Aorta (tissue), 5 donors: Measurements from ENCODE around the gene ZMYND11. TPM values are rescaled to one million over a fixed set of nuclear protein-coding genes. Genes with fewer than 3 reads are reported as not detected.

Experiments
- ATAC-seq: fragments of 200-7000 bp; cut with Tn5 transposase; one replicate; pipeline ENCODE4 v1.9.1; 2022; ENCODE audit warnings: moderate library complexity; ENCODE audit not compliant: low FRiP score
- DNase-seq, 2 donors: peaks; one replicate each; pipeline ENCODE4 v3.0.0-alpha.2; 2020
- H3K27ac ChIP-seq, 2 donors: one replicate each; pipeline ENCODE4 v1.5.1; 2013; ENCODE audit warnings: low read length in 2 of 2, mild to moderate bottlenecking in 2 of 2, moderate library complexity in 2 of 2, control low read depth in 1 of 2, inconsistent platforms in 1 of 2, low read depth in 1 of 2
- H3K27me3 ChIP-seq, 2 donors: one replicate each; pipeline ENCODE4 v1.6.1; 2013; ENCODE audit warnings: control low read depth in 1 of 2, low read length in 1 of 2, mild to moderate bottlenecking in 1 of 2, moderate library complexity in 1 of 2; ENCODE audit not compliant: insufficient read depth in 2 of 2, control insufficient read depth in 1 of 2
- H3K36me3 ChIP-seq, 2 donors: one replicate each; pipeline ENCODE4 v1.6.1; 2013; ENCODE audit warnings: control low read depth in 1 of 2, low read length in 1 of 2, mild to moderate bottlenecking in 1 of 2; ENCODE audit not compliant: insufficient read depth in 2 of 2, control insufficient read depth in 1 of 2
- H3K4me1 ChIP-seq, 2 donors: one replicate each; pipeline ENCODE4 v1.6.1; 2013; ENCODE audit warnings: low read length in 2 of 2, control low read depth in 1 of 2, mild to moderate bottlenecking in 1 of 2, moderate library complexity in 1 of 2; ENCODE audit not compliant: insufficient read depth in 2 of 2, control insufficient read depth in 1 of 2
- H3K4me3 ChIP-seq, 2 donors: one replicate each; pipeline ENCODE4 v1.5.1; 2013; ENCODE audit warnings: low read length in 2 of 2, control low read depth in 1 of 2, mild to moderate bottlenecking in 1 of 2
- H3K9me3 ChIP-seq: one replicate; pipeline ENCODE4 v1.6.1; 2013; ENCODE audit warnings: mild to moderate bottlenecking, low read length; ENCODE audit not compliant: control insufficient read depth
- WGBS, 2 donors: extraction: QIAGEN DNeasy Blood & Tissue Kit; methylation state at CpG; one replicate each; pipeline ENCODE4 v1.1.7; 2013; 5-methylcytosine and 5-hydroxymethylcytosine counted together
- intact Hi-C, 2 donors: fragments of 100-400 bp; cut with DNase I; formaldehyde crosslinking; loops; one replicate each; pipeline versions ENCODE4 v1.14.2 to v1.15.0; 2022
- polyA plus RNA-seq, 2 donors: library from polyadenylated mRNA; stranded (reverse); fragments of 200-250 nt; gene quantifications; one replicate each; pipeline ENCODE4 v1.2.3, GENCODE V29; 2013
- total RNA-seq, 2 donors: library from RNA; stranded (reverse); fragmentation: NEBNext Ultra II Directional; extraction: Animal tissue kit (Norgen Biotek cat#: 25700); gene quantifications; one replicate each; pipeline ENCODE4 v1.2.1, GENCODE V29; 2021
- donor health status: healthy with polysubstance abuse.
- donor health status: Bipolar disorder and iron deficiency.
- donor health status: DM: no; HTN: no; CAD: no.
- donor health status: DM: no; HTN: no; CAD: no.
- donor health status: DM: yes; HTN: yes; CAD: no.

ZMYND11 gene
- total and polyA plus RNA-seq, 4 donors: 54.7 to 79.7 (median 70.5) TPM

GRCh38 chr10:137031-137430 is 1.8 kb downstream of the ZMYND11 start:
- WGBS, 2 donors: 89% methylated on average over 1 of the region's 1 CpG
- H3K4me1 ChIP-seq: peaks cover 3% of the 10 kb centered on the region in 2 donors
- no peaks in the 10 kb centered on the region for H3K27me3 ChIP-seq
- intact Hi-C loops: no loop called here
- ATAC-seq: no peak
- H3K4me3 ChIP-seq: no peak overlapping the region
- H3K9me3 ChIP-seq: no peaks in the 10 kb centered on the region
- H3K36me3 ChIP-seq: no peaks in the 10 kb centered on the region
- peak overlapping the region in 1 of 2 donors; percentile 1 for H3K27ac ChIP-seq
- DNase-seq: no peak

GRCh38 chr10:137606-138005 is 2.4 kb downstream of the ZMYND11 start:
- intact Hi-C loops: no loop called here

GRCh38 chr10:142371-142770 is 7.1 kb downstream of the ZMYND11 start:
- Histone ChIP-seq H3K4me1 (no peaks in the 10 kb centered on the region), H3K27me3 (no peaks in the 10 kb centered on the region), H3K36me3 (no peaks in the 10 kb centered on the region), H3K4me3 (no peak overlapping the region), H3K27ac (no peak overlapping the region), H3K9me3 (no peaks in the 10 kb centered on the region)
- DNase-seq (no peak), ATAC-seq (no peak)
- 82 to 84% methylated on average over 3 of the region's 3 CpGs for WGBS, 2 donors
- intact Hi-C loops: no loop called here

More at GRCh38 chr10:137606-138005, 2.4 kb downstream of the ZMYND11 start:
- Histone ChIP-seq H3K36me3 (no peaks in the 10 kb centered on the region), H3K9me3 (no peaks in the 10 kb centered on the region), H3K4me3 (no peak overlapping the region), H3K4me1 (peaks cover 3% of the 10 kb centered on the region in 2 donors), H3K27ac (no peak overlapping the region), H3K27me3 (no peaks in the 10 kb centered on the region)
- DNase-seq: no peak
- no peak for ATAC-seq

GRCh38 chr10:152915-153314 is 17.7 kb downstream of the ZMYND11 start:
- intact Hi-C loops: no loop called here
- 78 to 87% methylated on average over 4 of the region's 4 CpGs for WGBS, 2 donors
- no peaks in the 10 kb centered on the region for H3K4me1 ChIP-seq
- H3K9me3 ChIP-seq: no peaks in the 10 kb centered on the region
- H3K4me3 ChIP-seq: no peak overlapping the region
- DNase-seq (no peak), ATAC-seq (no peak)
- no peak overlapping the region for H3K27ac ChIP-seq
- H3K27me3 ChIP-seq: no peaks in the 10 kb centered on the region
- no peaks in the 10 kb centered on the region for H3K36me3 ChIP-seq

- ATAC-seq: no peak
- Histone ChIP-seq H3K36me3 (no peaks in the 10 kb centered on the region), H3K4me1 (peaks cover 0 to 3% of the 10 kb centered on the region in 2 donors), H3K27me3 (no peaks in the 10 kb centered on the region), H3K9me3 (no peaks in the 10 kb centered on the region), H3K27ac (no peak overlapping the region), H3K4me3 (no peak overlapping the region)
- DNase-seq: no peak
- intact Hi-C loops: no loop called here
- 91 to 92% methylated on average over 5 of the region's 5 CpGs for WGBS, 2 donors
Observed at GRCh38 chr10:154348-154747, 19.1 kb downstream of the ZMYND11 start.

- no peak for DNase-seq
- H3K9me3 ChIP-seq: peaks cover 1% of the 10 kb centered on the region
- H3K27ac ChIP-seq: no peak overlapping the region
- H3K4me1 ChIP-seq: peaks cover 3 to 8% of the 10 kb centered on the region in 2 donors
- H3K36me3 ChIP-seq: no peaks in the 10 kb centered on the region
- no peak for ATAC-seq
- H3K4me3 ChIP-seq: no peak overlapping the region
- intact Hi-C loops: no loop called here
- H3K27me3 ChIP-seq: no peaks in the 10 kb centered on the region
Observed at GRCh38 chr10:167383-167782, 32.1 kb downstream of the ZMYND11 start.

GRCh38 chr10:173741-174140 is 38.5 kb downstream of the ZMYND11 start:
- 93 to 97% methylated on average over 4 of the region's 4 CpGs for WGBS, 2 donors
- intact Hi-C loops: no loop called here
- no peaks in the 10 kb centered on the region for H3K27me3 ChIP-seq
- no peaks in the 10 kb centered on the region for H3K4me1 ChIP-seq
- no peak overlapping the region for H3K4me3 ChIP-seq
- peaks cover 1% of the 10 kb centered on the region for H3K9me3 ChIP-seq
- no peaks in the 10 kb centered on the region for H3K36me3 ChIP-seq
- ATAC-seq: no peak
- no peak overlapping the region for H3K27ac ChIP-seq
- no peak for DNase-seq

- ATAC-seq: no peak
- Histone ChIP-seq H3K4me1 (no peaks in the 10 kb centered on the region), H3K4me3 (no peak overlapping the region), H3K27ac (no peak overlapping the region), H3K27me3 (no peaks in the 10 kb centered on the region), H3K9me3 (peaks cover 1% of the 10 kb centered on the region), H3K36me3 (no peaks in the 10 kb centered on the region)
- intact Hi-C loops: no loop called here
- no peak for DNase-seq
Observed at GRCh38 chr10:176677-177076, 41.4 kb downstream of the ZMYND11 start.

GRCh38 chr10:178208-178607 is 43.0 kb downstream of the ZMYND11 start:
- WGBS, 2 donors: 15 to 20% methylated on average over 2 of the region's 2 CpGs
- Histone ChIP-seq H3K36me3 (no peaks in the 10 kb centered on the region), H3K27me3 (no peaks in the 10 kb centered on the region), H3K4me3 (no peak overlapping the region), H3K27ac (no peak overlapping the region), H3K4me1 (no peaks in the 10 kb centered on the region), H3K9me3 (no peaks in the 10 kb centered on the region)
- no peak for ATAC-seq
- intact Hi-C loops: no loop called here
- DNase-seq: no peak
